ENCODE data around the gene ADA.
A peak's percentile ranks its signal among the peaks of the same experiment; 100 is the strongest.

Gene ADA

GRCh38 chr20:44598423-44599305, 52.8 kb downstream of the ADA start:
- peak; percentile 22 for ATAC-seq

GRCh38 chr20:44597930-44598329, 53.6 kb downstream of the ADA start:
- no peak for ATAC-seq
- TF ChIP-seq ZNF70 (CRISPR knock-in tag; IDR thresholded peaks at IDR 0.05) (no peak), ZFP3 (CRISPR knock-in tag; IDR thresholded peaks at IDR 0.05) (no peak), ZNF8 (CRISPR knock-in tag; IDR thresholded peaks at IDR 0.05) (no peak), BACH2 (CRISPR knock-in tag; IDR thresholded peaks at IDR 0.05; ENCODE audit: borderline replicate concordance) (no peak), ISL1 (CRISPR knock-in tag; IDR thresholded peaks at IDR 0.05) (no peak), TSHZ2 (CRISPR knock-in tag; IDR thresholded peaks at IDR 0.05) (no peak), CSRNP3 (CRISPR knock-in tag; IDR thresholded peaks at IDR 0.05) (no peak), POU6F1 (CRISPR knock-in tag; IDR thresholded peaks at IDR 0.05; ENCODE audit: borderline replicate concordance, low read depth) (no peak), SNAI2 (CRISPR knock-in tag; IDR thresholded peaks at IDR 0.05) (no peak), CREB5 (CRISPR knock-in tag; IDR thresholded peaks at IDR 0.05; ENCODE audit: low read depth) (no peak)

More at GRCh38 chr20:44598423-44599305, 52.8 kb downstream of the ADA start:
- TF ChIP-seq CSRNP3 (CRISPR knock-in tag; IDR thresholded peaks at IDR 0.05) (no peak), ZFP3 (CRISPR knock-in tag; IDR thresholded peaks at IDR 0.05) (no peak), CSDC2 (CRISPR knock-in tag; IDR thresholded peaks at IDR 0.05) (no peak), RARB (CRISPR knock-in tag; IDR thresholded peaks at IDR 0.05) (no peak), ZC3H10 (CRISPR knock-in tag; IDR thresholded peaks at IDR 0.05) (no peak), PPARA (CRISPR knock-in tag; IDR thresholded peaks at IDR 0.05; ENCODE audit: borderline replicate concordance) (no peak), ISL1 (CRISPR knock-in tag; IDR thresholded peaks at IDR 0.05) (no peak), ZFP30 (CRISPR knock-in tag; IDR thresholded peaks at IDR 0.05) (no peak), ZNF565 (CRISPR knock-in tag; conservative IDR thresholded peaks at IDR 0.05; ENCODE audit: low read depth) (no peak), TCF4 (CRISPR knock-in tag; IDR thresholded peaks at IDR 0.05; ENCODE audit: borderline replicate concordance) (no peak), ESRRG (CRISPR knock-in tag; IDR thresholded peaks at IDR 0.05) (no peak), OSR1 (CRISPR knock-in tag; IDR thresholded peaks at IDR 0.05) (no peak), BACH2 (CRISPR knock-in tag; IDR thresholded peaks at IDR 0.05; ENCODE audit: borderline replicate concordance) (no peak), TOX (CRISPR knock-in tag; IDR thresholded peaks at IDR 0.05; ENCODE audit: borderline replicate concordance) (no peak), TSHZ2 (CRISPR knock-in tag; IDR thresholded peaks at IDR 0.05) (no peak), CREB5 (CRISPR knock-in tag; IDR thresholded peaks at IDR 0.05; ENCODE audit: low read depth) (no peak), ARNTL (CRISPR knock-in tag; IDR thresholded peaks at IDR 0.05; ENCODE audit: borderline replicate concordance, low read depth) (no peak)

Measured in SK-N-SH treated with all-trans-retinoic acid at 6 μM for 48 hours (cell line).